ENCODE measurements around the gene SMIM29. TPM values are rescaled to one million over a fixed set of nuclear protein-coding genes. Genes with fewer than 3 reads are reported as not detected.

SMIM29 gene
- total RNA-seq, 6 experiments from 2014 or later, result 5.0 to 13.4 (median 8.8) TPM

GRCh38 chr6:34204693-34205092 lies 44.1 kb downstream of the SMIM29 start:
- no peak overlapping the region for H3K27ac ChIP-seq
- H3K4me1 ChIP-seq, result no peaks in the 10 kb centered on the region
- no peak for ATAC-seq
- TF ChIP-seq CTCF (IDR thresholded peaks at IDR 0.05) (no peak), POLR2A (IDR thresholded peaks at IDR 0.05) (no peak)
- H3K27me3 ChIP-seq, result no peaks in the 10 kb centered on the region
- no peak for DNase-seq
- H3K36me3 ChIP-seq, result no peaks in the 10 kb centered on the region
- no peaks in the 10 kb centered on the region for H3K9me3 ChIP-seq
- no CpG with 5 or more reads among the region's 4 CpGs for WGBS (ENCODE audit: insufficient coverage, low coverage, low lambda C conversion rate, missing lambda C conversion rate)
- intact Hi-C loops (cut with DNase I), result no loop called here
- H3K4me3 ChIP-seq, result no peak overlapping the region

- no peaks in the 10 kb centered on the region for H3K4me1 ChIP-seq
- no peak for DNase-seq
- H3K36me3 ChIP-seq, result no peaks in the 10 kb centered on the region
- WGBS (ENCODE audit: insufficient coverage, low coverage, low lambda C conversion rate, missing lambda C conversion rate), result 93% methylated on average over 3 of the region's 20 CpGs
- TF ChIP-seq POLR2A (IDR thresholded peaks at IDR 0.05), result no peak
- TF ChIP-seq CTCF (IDR thresholded peaks at IDR 0.05), result no peak
- no peak for ATAC-seq
- no peak overlapping the region for H3K27ac ChIP-seq
- no peaks in the 10 kb centered on the region for H3K9me3 ChIP-seq
- no peak overlapping the region for H3K4me3 ChIP-seq
- intact Hi-C loops (cut with DNase I), result no loop called here
- no peaks in the 10 kb centered on the region for H3K27me3 ChIP-seq
Measured at GRCh38 chr6:34202329-34203201, 46.2 kb downstream of the SMIM29 start.

GRCh38 chr6:34201455-34202107 lies 47.2 kb downstream of the SMIM29 start:
- no peak for ATAC-seq
- H3K27me3 ChIP-seq, result no peaks in the 10 kb centered on the region
- no peak overlapping the region for H3K27ac ChIP-seq
- WGBS (ENCODE audit: insufficient coverage, low coverage, low lambda C conversion rate, missing lambda C conversion rate), result 86% methylated on average over 3 of the region's 4 CpGs
- no peak for DNase-seq
- H3K4me3 ChIP-seq, result no peak overlapping the region
- TF ChIP-seq CTCF (IDR thresholded peaks at IDR 0.05), result no peak
- intact Hi-C loops (cut with DNase I), result no loop called here
- H3K9me3 ChIP-seq, result no peaks in the 10 kb centered on the region
- no peaks in the 10 kb centered on the region for H3K36me3 ChIP-seq
- H3K4me1 ChIP-seq, result no peaks in the 10 kb centered on the region

- no peak for ATAC-seq
- no peak overlapping the region for H3K4me3 ChIP-seq
- 57% methylated on average over 3 of the region's 5 CpGs for WGBS (ENCODE audit: insufficient coverage, low coverage, low lambda C conversion rate, missing lambda C conversion rate)
- no peaks in the 10 kb centered on the region for H3K9me3 ChIP-seq
- H3K36me3 ChIP-seq, result no peaks in the 10 kb centered on the region
- H3K4me1 ChIP-seq, result no peaks in the 10 kb centered on the region
- intact Hi-C loops (cut with DNase I), result no loop called here
- H3K27me3 ChIP-seq, result no peaks in the 10 kb centered on the region
- no peak for TF ChIP-seq CTCF (IDR thresholded peaks at IDR 0.05)
- TF ChIP-seq POLR2A (IDR thresholded peaks at IDR 0.05), result no peak
- no peak overlapping the region for H3K27ac ChIP-seq
- no peak for DNase-seq
Measured at GRCh38 chr6:34200340-34200971, 48.4 kb downstream of the SMIM29 start.
